Measurements from ENCODE around the gene SLC2A3. TPM values are rescaled to one million over a fixed set of nuclear protein-coding genes. Genes with fewer than 3 reads are reported as not detected.

Gene SLC2A3
- total RNA-seq, 1 experiment from 2014 or later, result 717 TPM

GRCh38 chr12:7970475-7971252, 34.7 kb upstream of the SLC2A3 start (continued):
- TF ChIP-seq ARID4B (CRISPR knock-in tag; IDR thresholded peaks at IDR 0.05; ENCODE audit: borderline replicate concordance) (no peak), ATF6 (CRISPR knock-in tag; IDR thresholded peaks at IDR 0.05) (no peak), MLX (CRISPR knock-in tag; IDR thresholded peaks at IDR 0.05) (no peak), ZNF425 (CRISPR knock-in tag; conservative IDR thresholded peaks at IDR 0.05) (no peak), CREM (CRISPR knock-in tag; IDR thresholded peaks at IDR 0.05) (no peak), FOXP4 (CRISPR knock-in tag; IDR thresholded peaks at IDR 0.05) (peak; percentile 89), GTF2I (CRISPR knock-in tag; conservative IDR thresholded peaks at IDR 0.05) (no peak), HMGA2 (CRISPR knock-in tag; IDR thresholded peaks at IDR 0.05) (no peak), TCF7 (CRISPR knock-in tag; IDR thresholded peaks at IDR 0.05; ENCODE audit: low read depth) (no peak), PRRX2 (CRISPR knock-in tag; IDR thresholded peaks at IDR 0.05) (no peak), ZNF317 (CRISPR knock-in tag; IDR thresholded peaks at IDR 0.05; ENCODE audit: borderline replicate concordance, low read depth) (no peak), NFATC4 (CRISPR knock-in tag; IDR thresholded peaks at IDR 0.05) (no peak), JAZF1 (CRISPR knock-in tag; IDR thresholded peaks at IDR 0.05) (no peak), AR (CRISPR knock-in tag; IDR thresholded peaks at IDR 0.05) (no peak), NR3C1 (CRISPR knock-in tag; conservative IDR thresholded peaks at IDR 0.05; ENCODE audit: low read depth) (no peak), IRF1 (CRISPR knock-in tag; IDR thresholded peaks at IDR 0.05) (no peak), MXD4 (CRISPR knock-in tag; IDR thresholded peaks at IDR 0.05; ENCODE audit: borderline replicate concordance) (no peak), ELF4 (CRISPR knock-in tag; IDR thresholded peaks at IDR 0.05; ENCODE audit: low read depth) (no peak), E2F4 (CRISPR knock-in tag; IDR thresholded peaks at IDR 0.05; ENCODE audit: borderline replicate concordance, low read depth) (no peak), CBFB (CRISPR knock-in tag; IDR thresholded peaks at IDR 0.05; ENCODE audit: low read depth) (no peak), OVOL2 (CRISPR knock-in tag; IDR thresholded peaks at IDR 0.05; ENCODE audit: borderline replicate concordance) (no peak)

All from WTC11 (cell line).